HG03521 (cell line): Measurements from ENCODE around the gene HARS1.
"Not testable (repeated sequence)": the region's sequence is repeated elsewhere in the genome, so short reads cannot be mapped to it uniquely, and the experiment has no call there.

Experiments used
- ATAC-seq: cut with Tn5 transposase; IDR thresholded peaks from one replicate; pipeline ENCODE4 v1.9.1; 2021; ENCODE audit warnings: mild to moderate bottlenecking, moderate library complexity; ENCODE audit not compliant: unreplicated experiment

Gene HARS1

DNA sequence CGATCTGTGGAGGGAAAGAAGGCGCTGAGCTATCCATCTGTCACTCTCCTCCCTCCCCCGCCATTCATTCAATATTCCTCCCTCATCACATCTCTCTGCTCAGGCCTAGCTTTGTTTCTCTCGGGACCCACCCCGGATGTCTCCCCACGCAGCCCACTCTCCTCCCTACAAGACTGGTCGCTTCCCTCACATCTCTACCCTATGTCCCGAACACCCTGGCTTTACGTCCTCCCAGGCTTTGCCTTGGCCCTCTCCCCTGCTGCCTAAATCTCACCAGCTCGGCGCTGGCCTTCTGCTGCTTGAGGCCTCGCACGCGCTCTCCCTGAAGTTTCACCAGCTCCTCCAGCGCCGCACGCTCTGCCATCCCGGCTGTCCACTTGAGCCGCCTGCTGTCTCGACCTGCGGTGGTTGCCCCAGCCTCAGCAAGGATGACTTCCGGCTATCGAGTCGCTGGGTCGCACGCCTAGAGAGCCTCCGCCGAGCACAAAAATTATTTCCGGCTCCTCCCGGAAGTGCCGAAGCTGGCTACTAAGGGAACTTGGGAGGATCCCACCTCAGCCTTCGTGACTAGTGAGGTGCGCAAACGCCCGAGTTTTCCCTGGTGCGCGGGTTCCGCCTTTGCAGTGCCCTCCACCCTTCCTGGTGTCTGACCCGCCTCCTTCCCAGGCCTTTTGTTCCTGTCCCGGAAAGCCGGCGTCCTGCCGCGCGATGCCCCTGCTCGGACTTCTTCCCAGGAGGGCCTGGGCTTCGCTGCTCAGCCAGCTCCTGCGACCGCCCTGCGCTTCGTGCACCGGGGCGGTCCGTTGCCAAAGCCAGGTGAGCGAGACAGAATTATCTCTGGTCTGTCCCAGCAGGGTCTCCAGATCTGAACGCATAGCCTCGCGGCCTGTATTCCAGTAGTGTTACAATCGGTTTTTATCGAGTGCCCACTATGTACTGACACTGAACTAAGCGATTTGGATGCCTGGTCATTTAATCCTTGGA, at the start of gene HARS1, which contains the start of gene HARS2:
TSS of gene HARS1 (minus strand) at position 430 of the 984 bp plus-strand sequence. CDS start at position 364, 66 bp downstream.
TSS of gene HARS2 (plus strand) at position 515 of the 984 bp plus-strand sequence. CDS start at position 709, 194 bp downstream.
- ATAC-seq, result peak; percentile 98

GRCh38 chr5:140737486-140737885, 46.3 kb upstream of the HARS1 start:
- no peak for ATAC-seq

DNA sequence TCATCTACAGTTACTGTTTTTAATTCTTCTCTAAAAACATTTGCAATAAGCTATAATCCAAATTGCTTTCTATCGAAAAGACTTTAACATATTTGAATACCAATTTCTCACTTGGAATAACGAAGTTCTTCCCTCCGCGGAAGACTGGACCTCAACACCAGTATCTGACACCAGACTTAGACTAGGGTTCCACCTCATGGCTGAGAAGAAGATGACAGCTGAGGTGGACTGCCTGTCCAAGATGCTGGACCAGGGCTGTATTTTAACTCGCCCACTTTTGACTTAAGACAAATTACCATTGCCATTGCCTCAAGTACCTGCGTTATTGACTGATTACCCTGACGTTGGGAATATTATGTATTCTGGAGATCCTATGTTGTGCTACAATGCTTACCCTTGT, 43.2 kb upstream of the HARS1 start:
- no peak for ATAC-seq

- ATAC-seq, result no peak
Observed at GRCh38 chr5:140733098-140733497, 41.9 kb upstream of the HARS1 start.

- peak; percentile 96 for ATAC-seq
Observed at GRCh38 chr5:140725799-140726471, 34.8 kb upstream of the HARS1 start.

GRCh38 chr5:140721395-140721794, 30.2 kb upstream of the HARS1 start:
- not testable (repeated sequence) for ATAC-seq

DNA sequence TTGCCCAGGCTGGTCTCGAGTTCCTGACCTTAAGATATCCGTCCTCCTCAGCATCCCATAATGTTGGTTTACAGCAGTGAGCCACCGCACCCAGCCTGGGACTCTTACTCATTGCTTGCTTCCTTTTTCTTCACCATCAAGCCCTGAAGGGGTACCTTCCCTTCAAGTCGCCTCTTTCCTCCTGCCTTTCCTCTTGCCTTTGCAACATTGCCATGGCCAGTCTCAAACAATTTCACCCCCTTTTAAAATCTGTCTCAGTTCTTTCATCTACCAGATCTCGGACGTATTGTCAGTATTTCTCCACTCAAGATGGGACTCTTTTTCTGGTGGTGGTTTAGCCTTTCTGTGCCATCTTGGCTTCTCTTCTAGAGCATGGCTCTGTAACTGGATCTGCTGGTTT, 29.6 kb upstream of the HARS1 start:
- not testable (repeated sequence) for ATAC-seq

- ATAC-seq, result no peak
Observed at GRCh38 chr5:140718266-140718592, 27.1 kb upstream of the HARS1 start.

- not testable (repeated sequence) for ATAC-seq
Observed at GRCh38 chr5:140716238-140716637, 25.1 kb upstream of the HARS1 start.

DNA sequence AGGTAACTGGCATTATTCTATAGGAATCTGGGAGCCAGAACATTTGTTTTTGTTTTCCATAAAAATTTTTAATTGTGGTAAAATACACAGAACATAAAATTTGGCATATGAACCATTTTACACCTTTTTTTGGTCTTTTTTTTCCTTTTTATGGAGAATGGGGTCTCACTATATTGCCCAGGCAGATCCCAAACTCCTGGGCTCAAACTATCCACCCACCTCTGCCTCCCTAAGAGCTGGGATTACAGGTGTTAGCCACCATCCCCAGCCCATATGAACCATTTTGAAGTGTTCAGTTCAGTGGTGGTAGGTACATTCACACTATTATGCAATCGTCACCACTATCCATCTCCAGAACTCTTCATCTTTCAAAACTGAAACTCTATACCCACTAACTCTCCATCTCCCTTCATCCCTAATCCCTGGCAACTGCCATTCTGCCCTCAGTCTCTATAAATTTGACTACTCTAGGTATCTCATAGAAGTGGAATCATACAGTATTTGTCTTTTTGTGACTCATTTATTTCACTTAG, 22.5 kb upstream of the HARS1 start:
- ATAC-seq, result no peak

DNA sequence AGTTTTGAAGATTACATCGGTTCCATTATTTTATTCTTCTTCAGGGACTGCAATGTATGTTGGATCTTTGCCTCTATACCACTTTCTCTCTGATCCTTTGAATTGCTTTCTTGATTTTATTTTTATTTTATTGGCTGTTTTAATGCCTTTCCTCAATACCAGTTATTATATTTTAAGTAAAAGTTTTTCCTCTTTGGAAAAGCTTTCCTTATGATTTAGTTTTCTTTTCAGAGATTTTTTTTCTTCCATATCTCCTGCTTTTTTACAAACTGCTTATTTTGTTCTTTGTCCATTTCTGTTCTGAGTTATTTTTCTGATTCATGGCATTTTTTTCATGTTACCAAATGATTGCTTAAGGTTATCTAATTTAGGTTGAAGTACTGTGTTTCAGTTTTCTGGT, 20.6 kb upstream of the HARS1 start:
- no peak for ATAC-seq

- ATAC-seq, result peak; percentile 88
Observed at GRCh38 chr5:140710899-140711552, 19.9 kb upstream of the HARS1 start.

DNA sequence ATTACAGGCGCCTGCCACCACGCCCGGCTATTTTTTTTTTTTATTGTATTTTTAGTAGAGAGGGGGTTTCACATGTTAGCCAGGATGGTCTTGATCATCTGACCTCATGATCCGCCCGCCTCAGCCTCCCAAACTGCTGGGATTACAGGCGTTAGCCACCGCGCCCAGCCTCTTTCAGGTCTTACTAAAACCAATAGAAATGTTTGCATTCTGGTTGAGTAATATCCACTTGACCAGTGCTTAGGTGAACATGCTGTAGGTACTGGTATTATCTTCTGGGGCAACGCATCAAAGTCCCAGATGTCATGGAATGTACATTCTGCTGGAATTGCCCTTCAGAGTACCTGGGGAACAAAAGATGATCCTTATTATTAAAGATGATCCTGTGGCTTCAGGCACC, 17.6 kb upstream of the HARS1 start:
- not testable (repeated sequence) for ATAC-seq

GRCh38 chr5:140707812-140708211, 16.6 kb upstream of the HARS1 start:
- no peak for ATAC-seq

GRCh38 chr5:140700177-140701144, 9.3 kb upstream of the HARS1 start, which contains the start of gene ZMAT2:
Gene ZMAT2 (plus strand): TSS chr5:140700447. CDS start chr5:140700461, 14 bp downstream.
- peak; percentile 96 for ATAC-seq

GRCh38 chr5:140696891-140697492, 5.8 kb upstream of the HARS1 start:
- no peak for ATAC-seq

GRCh38 chr5:140694276-140694675, 3.1 kb upstream of the HARS1 start:
- ATAC-seq, result no peak

DNA sequence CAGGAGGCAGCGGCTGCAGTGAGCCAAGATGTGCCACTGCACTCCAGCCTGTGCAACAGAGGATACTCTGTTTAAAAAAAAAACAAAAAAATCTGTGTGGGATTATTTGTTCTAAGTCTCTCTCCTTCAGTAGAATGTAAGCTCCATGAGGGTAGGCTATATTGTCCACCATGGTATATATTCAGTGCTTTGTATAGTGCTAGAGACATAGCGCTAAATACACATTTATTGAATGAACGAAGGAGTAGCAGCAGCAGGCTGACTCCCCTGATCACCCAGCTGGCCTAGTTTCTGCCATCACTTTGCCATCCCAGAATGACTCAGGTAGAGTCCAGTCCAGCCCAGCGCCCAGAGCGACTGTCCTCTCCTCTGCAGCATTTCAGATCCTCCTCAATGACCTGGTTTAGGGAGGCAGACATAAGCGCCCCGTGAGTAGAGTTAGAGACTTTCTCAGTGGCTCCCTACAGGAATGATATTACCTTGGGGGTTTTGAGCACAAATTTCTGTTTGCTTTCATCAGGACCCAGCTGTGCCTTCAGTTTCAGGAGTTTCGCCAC, 716 bp downstream of the HARS1 start:
- ATAC-seq, result no peak

GRCh38 chr5:140678993-140679392, 12.2 kb downstream of the HARS1 start:
- ATAC-seq, result no peak
